Measurements from ENCODE around the gene ANKRD12.
"Not testable (repeated sequence)": the region's sequence is repeated elsewhere in the genome, so short reads cannot be mapped to it uniquely, and the experiment has no call there.

The ANKRD12 gene

GRCh38 chr18:9234528-9234927 is 97.9 kb downstream of the ANKRD12 start:
- DNase-seq: no peak

- no peak for DNase-seq
Measured at GRCh38 chr18:9237981-9238380, 101.4 kb downstream of the ANKRD12 start.

- no peak for DNase-seq
Measured at GRCh38 chr18:9239720-9240119, 103.1 kb downstream of the ANKRD12 start.

GRCh38 chr18:9240270-9240669 is 103.7 kb downstream of the ANKRD12 start:
- DNase-seq: no peak

- no peak for DNase-seq
Measured at GRCh38 chr18:9243029-9243428, 106.4 kb downstream of the ANKRD12 start.

- no peak for DNase-seq
Measured at GRCh38 chr18:9244376-9244775, 107.8 kb downstream of the ANKRD12 start.

GRCh38 chr18:9248661-9249060 is 112.1 kb downstream of the ANKRD12 start:
- DNase-seq: no peak

GRCh38 chr18:9249254-9249653 is 112.7 kb downstream of the ANKRD12 start:
- DNase-seq: no peak

- DNase-seq: no peak
Measured at GRCh38 chr18:9259173-9259572, 122.6 kb downstream of the ANKRD12 start.

- peak; percentile 18 for DNase-seq
Measured at GRCh38 chr18:9260388-9261380, 124.1 kb downstream of the ANKRD12 start.

GRCh38 chr18:9263264-9263663 is 126.7 kb downstream of the ANKRD12 start:
- no peak for DNase-seq

- not testable (repeated sequence) for DNase-seq
Measured at GRCh38 chr18:9264797-9265196, 128.2 kb downstream of the ANKRD12 start.

GRCh38 chr18:9273221-9273620 is 136.6 kb downstream of the ANKRD12 start:
- DNase-seq: no peak

GRCh38 chr18:9275890-9276289 is 139.3 kb downstream of the ANKRD12 start:
- no peak for DNase-seq

GRCh38 chr18:9278028-9278427 is 141.4 kb downstream of the ANKRD12 start:
- DNase-seq: no peak

- DNase-seq: no peak
Measured at GRCh38 chr18:9280849-9281248, 144.3 kb downstream of the ANKRD12 start.

GRCh38 chr18:9281780-9282179 is 145.2 kb downstream of the ANKRD12 start:
- DNase-seq: no peak

- DNase-seq: no peak
Measured at GRCh38 chr18:9283791-9284190, 147.2 kb downstream of the ANKRD12 start.

GRCh38 chr18:9285604-9286003 is 149.0 kb downstream of the ANKRD12 start:
- no peak for DNase-seq

GRCh38 chr18:9287036-9287435 is 150.5 kb downstream of the ANKRD12 start:
- peak; percentile 45 for DNase-seq

GRCh38 chr18:9289698-9290097 is 153.1 kb downstream of the ANKRD12 start:
- no peak for DNase-seq

GRCh38 chr18:9290156-9290555 is 153.6 kb downstream of the ANKRD12 start:
- no peak for DNase-seq

GRCh38 chr18:9292047-9292446 is 155.5 kb downstream of the ANKRD12 start:
- DNase-seq: no peak

GRCh38 chr18:9293948-9294347 is 157.4 kb downstream of the ANKRD12 start:
- DNase-seq: no peak
